ENCODE data around the gene FOXO1.

DNA sequence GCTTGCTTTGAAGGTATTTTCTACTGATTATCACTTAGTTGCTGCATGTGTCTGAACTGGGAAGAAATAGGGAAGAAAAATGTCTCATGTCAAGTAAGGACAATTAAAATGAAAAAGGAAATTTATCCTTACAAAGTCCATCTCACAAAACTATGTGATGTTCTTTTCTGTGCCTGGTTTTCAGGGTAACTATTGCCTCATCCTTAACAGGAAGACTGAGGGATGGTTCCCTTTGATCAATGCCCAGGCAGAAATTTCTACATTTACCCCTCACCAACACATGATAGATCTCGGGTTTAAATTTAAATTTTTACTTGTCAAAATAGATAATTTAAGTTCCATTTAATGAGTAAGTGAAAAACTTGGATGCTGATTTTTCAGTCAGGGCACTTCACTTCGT is 3.9 kb upstream of the FOXO1 start:
- TF ChIP-seq EZH2 (IDR thresholded peaks at IDR 0.05; ENCODE audit: low read length, missing control alignments) = no peak
- TF ChIP-seq CTCF (conservative IDR thresholded peaks at IDR 0.05 in 1 of 2, IDR thresholded peaks at IDR 0.05 in 1 of 2; ENCODE audit: low read depth in 1 of 2, low read length in 2 of 2) = no peak
